GM21723 (cell line): Measurements from ENCODE around the gene PDCD1LG2.

ENCODE experiments used
- ATAC-seq: cut with Tn5 transposase; IDR thresholded peaks from one replicate; pipeline ENCODE4 v1.9.1; 2021; ENCODE audit warnings: mild to moderate bottlenecking, moderate library complexity; ENCODE audit not compliant: unreplicated experiment

Gene PDCD1LG2

GRCh38 chr9:5529683-5530221, 19.4 kb downstream of the PDCD1LG2 start:
- ATAC-seq: peak; percentile 67

- ATAC-seq: no peak
Measured at GRCh38 chr9:5531101-5531882, 21.0 kb downstream of the PDCD1LG2 start.

- no peak for ATAC-seq
Measured at GRCh38 chr9:5532306-5532705, 22.0 kb downstream of the PDCD1LG2 start.

GRCh38 chr9:5532790-5533189, 22.5 kb downstream of the PDCD1LG2 start:
- no peak for ATAC-seq

GRCh38 chr9:5536684-5537083, 26.4 kb downstream of the PDCD1LG2 start:
- ATAC-seq: no peak

GRCh38 chr9:5543875-5544702, 33.8 kb downstream of the PDCD1LG2 start:
- no peak for ATAC-seq

- no peak for ATAC-seq
Measured at GRCh38 chr9:5549658-5550650, 39.6 kb downstream of the PDCD1LG2 start.

GRCh38 chr9:5551368-5552150, 41.2 kb downstream of the PDCD1LG2 start:
- no peak for ATAC-seq

GRCh38 chr9:5552301-5552700, 42.0 kb downstream of the PDCD1LG2 start:
- ATAC-seq: no peak

GRCh38 chr9:5553211-5553610, 42.9 kb downstream of the PDCD1LG2 start:
- no peak for ATAC-seq

- peak; percentile 82 for ATAC-seq
Measured at GRCh38 chr9:5554254-5554653, 43.9 kb downstream of the PDCD1LG2 start.

- ATAC-seq: no peak
Measured at GRCh38 chr9:5556101-5556705, 45.9 kb downstream of the PDCD1LG2 start.

GRCh38 chr9:5557606-5558587, 47.6 kb downstream of the PDCD1LG2 start:
- ATAC-seq: no peak

- ATAC-seq: no peak
Measured at GRCh38 chr9:5559659-5560058, 49.3 kb downstream of the PDCD1LG2 start.

GRCh38 chr9:5560443-5561100, 50.2 kb downstream of the PDCD1LG2 start:
- ATAC-seq: no peak

GRCh38 chr9:5561828-5562488, 51.6 kb downstream of the PDCD1LG2 start:
- no peak for ATAC-seq

- ATAC-seq: no peak
Measured at GRCh38 chr9:5562806-5563416, 52.6 kb downstream of the PDCD1LG2 start.
